H1 (cell line): ENCODE data around the gene S100A10.

Experiments used
- ATF2 ChIP-seq: IDR thresholded peaks from 2 replicates; pipeline ENCODE4 v1.6.1; 2012; ENCODE audit warnings: low read length, inconsistent platforms
- CTCF ChIP-seq, 3 experiments: IDR thresholded peaks; 1 replicate in 2 of 3; 2 replicates in 1 of 3; pipeline versions ENCODE4 v1.5.1 to v1.6.1; 2011; ENCODE audit warnings: low read length in 3 of 3, mild to moderate bottlenecking in 3 of 3, inconsistent platforms in 2 of 3, low read depth in 1 of 3, moderate library complexity in 1 of 3; ENCODE audit not compliant: insufficient read depth in 1 of 3; ENCODE audit errors: control extremely low read depth in 1 of 3
- EP300 ChIP-seq, 2 experiments: IDR thresholded peaks; 1 replicate in 1 of 2; 2 replicates in 1 of 2; pipeline ENCODE4 v1.6.1; 2011 to 2012; ENCODE audit warnings: low read depth in 2 of 2, low read length in 2 of 2, mild to moderate bottlenecking in 2 of 2, borderline replicate concordance in 1 of 2, inconsistent platforms in 1 of 2, moderate library complexity in 1 of 2
- EZH2 ChIP-seq: fragments of 200-600 bp; sonication (generic); IDR thresholded peaks from 2 replicates; pipeline ENCODE4 v1.7.1; 2012; ENCODE audit warnings: low read depth, mild to moderate bottlenecking, moderate library complexity, low read length, inconsistent platforms; ENCODE audit not compliant: severe bottlenecking
- GTF2F1 ChIP-seq: IDR thresholded peaks from 2 replicates; pipeline ENCODE4 v1.6.1; 2012; ENCODE audit warnings: low read depth, low read length, improper control_type of control experiment, borderline replicate concordance
- POLR2A ChIP-seq, 2 experiments: IDR thresholded peaks; 1 replicate in 1 of 2; 2 replicates in 1 of 2; pipeline ENCODE4 v1.6.1; 2011; ENCODE audit warnings: low read depth in 2 of 2, low read length in 2 of 2, mild to moderate bottlenecking in 2 of 2; ENCODE audit errors: control extremely low read depth in 1 of 2
- POLR2AphosphoS5 ChIP-seq: IDR thresholded peaks from 2 replicates; pipeline ENCODE4 v1.6.1; 2011; ENCODE audit warnings: low read depth, low read length
- RAD21 ChIP-seq, 2 experiments: IDR thresholded peaks in 1 of 2; conservative IDR thresholded peaks in 1 of 2; 2 replicates each; pipeline ENCODE4 v1.6.1; 2011; ENCODE audit warnings: low read depth in 2 of 2, low read length in 2 of 2, improper control_type of control experiment in 1 of 2, inconsistent platforms in 1 of 2, mild to moderate bottlenecking in 1 of 2, moderate library complexity in 1 of 2
- SIRT6 ChIP-seq: IDR thresholded peaks from one replicate; pipeline ENCODE4 v1.7.1; 2012; ENCODE audit warnings: low read length, inconsistent platforms
- ZNF274 ChIP-seq: IDR thresholded peaks from 2 replicates; pipeline ENCODE4 v1.7.0; 2012; ENCODE audit warnings: low read length, borderline replicate concordance; ENCODE audit errors: extremely low read depth

GRCh38 chr1:152039886-152040285, 46.2 kb upstream of the S100A10 start:
- TF ChIP-seq EZH2 = no peak
- TF ChIP-seq SIRT6 = no peak
- no peak for TF ChIP-seq ATF2
- TF ChIP-seq CTCF (IDR thresholded peaks at IDR 0.05; ENCODE audit: control extremely low read depth in 1 of 3, insufficient read depth in 1 of 3, low read depth in 1 of 3, low read length in 3 of 3) = no peak
- no peak for TF ChIP-seq POLR2A (IDR thresholded peaks at IDR 0.05; ENCODE audit: control extremely low read depth in 1 of 2, low read depth in 2 of 2, low read length in 2 of 2)
- TF ChIP-seq POLR2AphosphoS5 = no peak
- TF ChIP-seq ZNF274 = no peak
- TF ChIP-seq GTF2F1 = no peak
- no peak for TF ChIP-seq RAD21 (IDR thresholded peaks at IDR 0.05 in 1 of 2, conservative IDR thresholded peaks at IDR 0.05 in 1 of 2; ENCODE audit: low read depth in 2 of 2, low read length in 2 of 2)
- TF ChIP-seq EP300 (IDR thresholded peaks at IDR 0.05; ENCODE audit: borderline replicate concordance in 1 of 2, low read depth in 2 of 2, low read length in 2 of 2) = no peak
